Right lobe of liver (tissue), 4 donors: ENCODE measurements around the gene TAMM41.

ENCODE experiments used
- POLR2A ChIP-seq: fragments of 450-650 bp; IDR thresholded peaks from one replicate; pipeline ENCODE4 v1.6.1; 2017; ENCODE audit warnings: antibody characterized with exemption, mild to moderate bottlenecking
- TF ChIP-seq, protein P1 (sequence below), 4 donors: fragments of 200-600 bp in 3 of 4; fragments of 450-650 bp in 1 of 4; IDR thresholded peaks; one replicate each; pipeline versions ENCODE4 v1.5.1 to v1.8.0; 2016 to 2022; ENCODE audit warnings: antibody characterized with exemption in 4 of 4, mild to moderate bottlenecking in 2 of 4
- donor health status: DM: no; HTN: no; CAD: no.
- donor health status: DM: no; HTN: no; CAD: no.
- donor health status: DM: no; HTN: yes; CAD: no.

DNA sequence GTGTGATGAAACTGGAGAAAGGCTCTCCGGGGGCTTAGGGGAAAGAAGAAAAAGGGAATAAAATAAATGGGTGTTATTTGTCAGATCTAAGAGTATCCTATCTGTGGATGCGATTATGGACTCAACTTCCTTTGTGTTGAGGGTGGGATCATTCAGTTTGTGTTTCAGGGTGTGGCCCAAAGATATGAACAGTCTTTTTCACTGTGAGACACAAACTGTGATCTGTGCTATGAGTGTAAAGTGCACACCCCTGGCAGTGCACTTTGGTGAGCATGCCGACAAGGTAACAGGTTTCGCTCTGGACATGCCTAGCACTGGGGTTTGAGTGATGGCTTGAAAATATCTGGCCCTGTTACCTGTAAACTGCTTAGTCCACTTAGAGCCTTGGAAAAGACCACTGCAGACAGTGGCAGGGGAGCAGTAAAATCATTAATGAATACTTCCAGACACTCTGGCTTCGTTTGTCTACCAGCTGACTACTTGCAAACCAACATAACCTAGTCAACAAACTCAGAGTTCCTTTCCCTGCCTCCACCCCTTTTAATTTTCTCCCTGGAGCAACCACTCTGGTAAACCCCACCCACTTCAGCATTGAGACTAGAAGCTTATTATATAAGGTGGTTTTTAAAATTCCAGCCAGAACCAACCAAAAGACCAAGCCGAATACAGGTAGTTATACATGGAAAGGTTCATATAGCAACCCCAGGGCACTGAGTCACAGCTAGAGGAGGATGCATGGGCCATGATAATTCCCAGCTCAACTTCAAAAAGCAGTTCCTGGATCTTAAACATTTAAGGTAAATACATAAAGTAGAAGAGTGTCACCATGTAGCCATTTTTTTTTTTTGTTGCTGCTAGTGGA is 55.1 kb downstream of the TAMM41 start:
- TF ChIP-seq, protein P1, sequence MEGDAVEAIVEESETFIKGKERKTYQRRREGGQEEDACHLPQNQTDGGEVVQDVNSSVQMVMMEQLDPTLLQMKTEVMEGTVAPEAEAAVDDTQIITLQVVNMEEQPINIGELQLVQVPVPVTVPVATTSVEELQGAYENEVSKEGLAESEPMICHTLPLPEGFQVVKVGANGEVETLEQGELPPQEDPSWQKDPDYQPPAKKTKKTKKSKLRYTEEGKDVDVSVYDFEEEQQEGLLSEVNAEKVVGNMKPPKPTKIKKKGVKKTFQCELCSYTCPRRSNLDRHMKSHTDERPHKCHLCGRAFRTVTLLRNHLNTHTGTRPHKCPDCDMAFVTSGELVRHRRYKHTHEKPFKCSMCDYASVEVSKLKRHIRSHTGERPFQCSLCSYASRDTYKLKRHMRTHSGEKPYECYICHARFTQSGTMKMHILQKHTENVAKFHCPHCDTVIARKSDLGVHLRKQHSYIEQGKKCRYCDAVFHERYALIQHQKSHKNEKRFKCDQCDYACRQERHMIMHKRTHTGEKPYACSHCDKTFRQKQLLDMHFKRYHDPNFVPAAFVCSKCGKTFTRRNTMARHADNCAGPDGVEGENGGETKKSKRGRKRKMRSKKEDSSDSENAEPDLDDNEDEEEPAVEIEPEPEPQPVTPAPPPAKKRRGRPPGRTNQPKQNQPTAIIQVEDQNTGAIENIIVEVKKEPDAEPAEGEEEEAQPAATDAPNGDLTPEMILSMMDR (IDR thresholded peaks at IDR 0.05), result no peak
- no peak for TF ChIP-seq POLR2A
